ENCODE measurements around the gene WNK4.
"Not testable (repeated sequence)": the region's sequence is repeated elsewhere in the genome, so short reads cannot be mapped to it uniquely, and the experiment has no call there.

Gene WNK4

GRCh38 chr17:42779936-42780850, at the start of gene WNK4:
TSS of gene WNK4 (plus strand) at chr17:42780610. CDS start at chr17:42780699, 89 bp downstream.
- DNase-seq (ENCODE audit: low read depth, low spot score) = no peak

GRCh38 chr17:42740699-42741098, 39.7 kb upstream of the WNK4 start:
- DNase-seq (ENCODE audit: low read depth, low spot score) = no peak

- not testable (repeated sequence) for DNase-seq (ENCODE audit: low read depth, low spot score)
Observed at GRCh38 chr17:42742916-42743315, 37.5 kb upstream of the WNK4 start.

GRCh38 chr17:42743595-42744282, 36.7 kb upstream of the WNK4 start:
- no peak for DNase-seq (ENCODE audit: low read depth, low spot score)

- peak; percentile 37 for DNase-seq (ENCODE audit: low read depth, low spot score)
Observed at GRCh38 chr17:42744283-42744805, 36.1 kb upstream of the WNK4 start.

- DNase-seq (ENCODE audit: low read depth, low spot score) = peak; percentile 81
Observed at GRCh38 chr17:42744806-42745617, 35.4 kb upstream of the WNK4 start, which contains the start of gene EZH1. TSS of gene EZH1 (minus strand) at chr17:42745040. CDS start at chr17:42728941, 16,099 bp downstream.

GRCh38 chr17:42748202-42748907, 32.1 kb upstream of the WNK4 start:
- DNase-seq (ENCODE audit: low read depth, low spot score) = no peak

GRCh38 chr17:42748908-42749798, 31.3 kb upstream of the WNK4 start:
- DNase-seq (ENCODE audit: low read depth, low spot score) = no peak

GRCh38 chr17:42750739-42751344, 29.6 kb upstream of the WNK4 start:
- no peak for DNase-seq (ENCODE audit: low read depth, low spot score)

GRCh38 chr17:42751628-42752027, 28.8 kb upstream of the WNK4 start:
- no peak for DNase-seq (ENCODE audit: low read depth, low spot score)

GRCh38 chr17:42754782-42755181, 25.6 kb upstream of the WNK4 start:
- no peak for DNase-seq (ENCODE audit: low read depth, low spot score)

GRCh38 chr17:42759982-42760651, 20.3 kb upstream of the WNK4 start:
- no peak for DNase-seq (ENCODE audit: low read depth, low spot score)

- no peak for DNase-seq (ENCODE audit: low read depth, low spot score)
Observed at GRCh38 chr17:42760652-42761581, 19.5 kb upstream of the WNK4 start, which contains the start of gene RAMP2. TSS of gene RAMP2 (plus strand) at chr17:42761227. CDS start at chr17:42761262, 35 bp downstream.

- DNase-seq (ENCODE audit: low read depth, low spot score) = no peak
Observed at GRCh38 chr17:42761638-42762037, 18.8 kb upstream of the WNK4 start.

- no peak for DNase-seq (ENCODE audit: low read depth, low spot score)
Observed at GRCh38 chr17:42766124-42766523, 14.3 kb upstream of the WNK4 start.

GRCh38 chr17:42767512-42767911, 12.9 kb upstream of the WNK4 start:
- DNase-seq (ENCODE audit: low read depth, low spot score) = no peak

- DNase-seq (ENCODE audit: low read depth, low spot score) = not testable (repeated sequence)
Observed at GRCh38 chr17:42768006-42768405, 12.4 kb upstream of the WNK4 start.

- not testable (repeated sequence) for DNase-seq (ENCODE audit: low read depth, low spot score)
Observed at GRCh38 chr17:42769964-42770363, 10.4 kb upstream of the WNK4 start.
